ENCODE results near the gene GCAT.

Gene GCAT

GRCh38 chr22:37846433-37846832 lies 38.7 kb downstream of the GCAT start:
- DNase-seq = no peak

- peak; percentile 49 for DNase-seq
Observed at GRCh38 chr22:37848587-37849088, 40.9 kb downstream of the GCAT start.

DNA sequence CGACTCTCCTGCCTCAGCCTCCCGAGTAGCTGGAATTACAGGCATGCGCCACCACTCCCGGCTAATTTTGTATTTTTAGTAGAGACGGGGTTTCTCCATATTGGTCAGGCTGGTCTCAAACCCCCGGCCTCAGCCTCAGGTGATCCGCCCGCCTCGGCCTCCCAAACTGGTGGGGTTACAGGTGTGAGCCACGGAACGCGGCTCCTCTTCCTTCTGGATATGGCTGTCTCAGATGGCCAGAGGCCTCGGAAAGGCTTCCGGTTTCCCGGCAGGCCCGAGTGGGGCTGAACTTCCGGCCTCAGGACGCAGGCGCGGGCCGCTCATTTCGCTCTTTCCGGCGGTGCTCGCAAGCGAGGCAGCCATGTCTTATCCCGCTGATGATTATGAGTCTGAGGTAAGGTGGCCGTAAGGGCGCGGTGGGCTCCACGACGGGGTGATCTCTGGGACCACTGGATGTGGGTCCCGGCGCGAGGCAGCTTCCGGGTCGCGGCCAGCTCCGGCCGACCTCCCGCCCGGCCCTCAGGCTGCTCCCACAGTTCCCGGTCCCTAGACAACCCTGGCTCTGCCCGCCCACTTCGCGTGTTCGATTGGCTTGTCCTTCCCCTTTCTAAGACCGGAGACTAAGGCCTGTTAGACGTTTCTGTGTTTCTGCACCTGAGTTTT lies 41.5 kb downstream of the GCAT start, which contains the start of gene EIF3L:
EIF3L (plus strand) TSS at position 331 of the 663 bp plus-strand sequence; CDS start at position 362, 31 bp downstream.
- peak; percentile 92 for DNase-seq

- no peak for DNase-seq
Observed at GRCh38 chr22:37850801-37851200, 43.1 kb downstream of the GCAT start.

GRCh38 chr22:37852418-37852817 lies 44.7 kb downstream of the GCAT start:
- DNase-seq = no peak

DNA sequence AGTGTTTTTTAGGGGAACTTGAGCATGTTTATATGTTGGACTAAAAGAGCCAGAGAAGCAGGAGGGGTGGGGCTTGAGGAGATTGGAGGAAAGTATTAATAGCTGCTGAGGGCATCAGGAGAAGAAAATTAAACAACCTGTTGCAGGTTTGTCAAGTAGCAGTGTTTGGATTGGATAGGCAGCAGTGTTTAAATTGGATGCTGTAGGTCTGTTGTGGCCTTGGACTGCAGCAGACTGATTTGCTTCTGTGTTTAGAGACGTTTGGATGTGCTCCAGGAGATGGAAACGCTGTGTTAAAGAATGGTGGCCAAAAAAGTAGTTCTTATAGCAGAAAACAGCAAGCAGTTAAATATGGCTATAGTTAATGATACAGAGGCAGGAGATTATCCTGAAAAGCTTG lies 47.2 kb downstream of the GCAT start:
- no peak for DNase-seq

GRCh38 chr22:37855462-37855861 lies 47.7 kb downstream of the GCAT start:
- no peak for DNase-seq

DNA sequence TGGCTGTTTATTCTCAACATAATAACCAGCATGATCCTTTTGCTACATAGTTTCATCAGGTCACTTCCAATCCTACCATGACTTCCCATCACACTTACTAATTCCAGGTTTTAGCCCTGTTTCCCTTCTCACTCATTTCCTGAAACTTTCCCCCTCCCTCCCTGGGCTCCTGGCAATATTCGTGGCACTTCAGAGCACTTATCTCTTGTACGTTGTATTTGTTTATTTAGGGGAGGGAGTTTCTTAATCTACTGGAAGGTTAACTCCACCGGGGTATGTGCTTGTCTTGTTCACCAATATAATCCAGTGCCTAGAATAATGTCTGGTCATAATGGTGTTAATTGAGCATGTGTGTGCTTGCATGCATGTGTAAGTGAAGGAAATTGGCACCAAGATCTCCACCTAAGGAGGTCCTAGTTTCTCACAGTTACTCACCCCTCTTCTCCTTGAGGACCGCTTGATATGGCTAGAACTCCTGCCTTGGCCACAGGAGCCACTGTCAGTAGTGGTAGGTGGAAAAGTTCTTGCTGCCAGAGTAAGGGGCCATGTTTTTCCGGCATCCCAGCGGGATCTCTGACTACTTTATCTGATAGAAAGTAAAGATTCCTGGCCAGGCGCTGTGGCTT lies 53.2 kb downstream of the GCAT start:
- DNase-seq = no peak

DNA sequence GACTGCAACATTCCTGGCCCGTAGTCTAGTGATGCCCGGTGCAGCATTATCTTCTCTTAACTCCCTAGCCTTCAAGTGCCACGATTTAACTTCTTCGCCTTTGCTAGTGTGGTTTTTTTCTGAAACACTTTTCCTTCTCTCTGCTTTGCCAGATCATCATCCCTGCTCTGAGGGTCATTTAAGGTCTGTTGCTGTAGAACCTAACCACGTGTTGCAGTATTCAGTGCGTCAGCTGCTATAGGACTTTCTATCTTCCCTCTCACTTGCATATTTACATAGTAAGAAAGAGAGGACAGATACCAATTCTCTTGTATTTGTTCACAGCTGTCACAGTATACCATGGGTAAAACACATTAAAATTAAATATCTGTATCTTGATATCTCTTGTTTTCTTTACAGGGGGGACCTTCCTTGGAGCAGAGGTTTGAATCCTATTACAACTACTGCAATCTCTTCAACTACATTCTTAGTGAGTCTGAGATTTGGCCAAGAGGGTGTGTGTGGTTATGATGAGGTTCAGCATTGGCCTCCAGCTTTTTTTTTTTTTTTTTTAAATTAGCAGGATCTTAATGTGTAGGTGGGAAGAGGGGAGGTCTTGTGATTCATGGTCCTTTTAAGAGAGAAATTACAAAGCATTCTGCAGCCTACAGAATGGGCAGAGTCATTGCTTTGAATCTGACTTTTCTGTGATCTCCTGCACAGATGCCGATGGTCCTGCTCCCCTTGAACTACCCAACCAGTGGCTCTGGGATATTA lies 55.0 kb downstream of the GCAT start:
- DNase-seq = no peak

DNA sequence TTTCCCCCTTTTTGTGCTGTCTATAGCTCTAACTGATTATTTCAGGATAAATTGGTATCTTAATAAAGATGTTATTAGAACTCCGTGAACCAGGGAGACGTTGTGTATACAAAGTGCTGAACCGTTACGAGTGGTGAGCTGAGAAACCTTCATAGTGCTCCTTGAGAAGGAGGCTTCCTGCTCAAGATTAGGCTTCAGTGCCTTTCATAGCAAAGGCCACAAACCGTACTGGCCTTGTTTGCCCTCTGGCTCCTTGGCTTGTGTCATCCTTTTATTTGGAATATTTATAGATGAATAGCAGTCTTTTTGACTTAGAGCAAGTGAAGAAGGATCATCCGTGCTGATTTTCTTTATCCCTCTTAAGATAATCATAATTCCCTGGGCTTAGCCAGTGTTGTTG lies 57.8 kb downstream of the GCAT start:
- no peak for DNase-seq

All from RPMI8226 (cell line).